ENCODE data around the gene TRIM5.

DNA sequence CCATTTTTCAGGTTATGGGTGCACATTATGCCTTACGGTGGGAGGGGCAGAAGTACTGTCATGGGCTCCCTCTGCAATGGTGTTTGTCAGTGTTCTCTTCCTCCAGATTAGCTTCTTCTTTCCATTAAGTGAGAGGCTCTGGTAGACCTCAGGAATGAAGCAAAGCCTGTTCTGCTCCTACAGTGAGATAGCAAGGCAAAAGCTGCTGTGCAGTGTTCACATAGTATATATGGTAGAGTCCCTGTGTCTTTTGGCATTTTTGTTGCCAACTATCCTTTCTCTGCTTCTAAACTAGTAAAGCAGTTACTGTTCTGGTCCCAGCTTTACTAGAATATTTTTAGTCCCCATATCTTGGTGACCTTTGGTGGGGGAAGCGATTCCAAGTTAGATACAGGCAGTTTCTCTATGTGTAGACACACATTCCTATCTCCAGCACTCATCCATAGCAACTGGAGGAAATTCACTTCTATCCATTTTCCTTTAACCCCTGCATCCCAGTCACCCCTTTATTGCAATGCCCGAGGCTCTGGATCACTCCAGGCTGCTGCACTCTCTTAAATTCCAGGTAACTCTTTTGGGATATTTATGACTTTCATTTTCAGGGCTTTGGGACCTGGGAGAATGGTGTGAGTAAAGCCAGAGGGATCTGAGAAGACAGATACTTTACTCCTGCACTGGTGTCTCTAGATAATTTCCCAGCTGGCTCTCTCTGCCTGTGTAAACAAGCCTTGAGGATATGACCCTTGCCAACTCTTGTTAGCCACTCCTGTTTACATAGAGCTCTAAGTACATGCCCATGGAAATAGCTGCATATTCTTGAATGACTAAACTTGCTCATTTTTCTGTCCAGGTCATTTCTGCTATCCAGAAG, 64.0 kb downstream of the TRIM5 start:
- TF ChIP-seq, protein P1, sequence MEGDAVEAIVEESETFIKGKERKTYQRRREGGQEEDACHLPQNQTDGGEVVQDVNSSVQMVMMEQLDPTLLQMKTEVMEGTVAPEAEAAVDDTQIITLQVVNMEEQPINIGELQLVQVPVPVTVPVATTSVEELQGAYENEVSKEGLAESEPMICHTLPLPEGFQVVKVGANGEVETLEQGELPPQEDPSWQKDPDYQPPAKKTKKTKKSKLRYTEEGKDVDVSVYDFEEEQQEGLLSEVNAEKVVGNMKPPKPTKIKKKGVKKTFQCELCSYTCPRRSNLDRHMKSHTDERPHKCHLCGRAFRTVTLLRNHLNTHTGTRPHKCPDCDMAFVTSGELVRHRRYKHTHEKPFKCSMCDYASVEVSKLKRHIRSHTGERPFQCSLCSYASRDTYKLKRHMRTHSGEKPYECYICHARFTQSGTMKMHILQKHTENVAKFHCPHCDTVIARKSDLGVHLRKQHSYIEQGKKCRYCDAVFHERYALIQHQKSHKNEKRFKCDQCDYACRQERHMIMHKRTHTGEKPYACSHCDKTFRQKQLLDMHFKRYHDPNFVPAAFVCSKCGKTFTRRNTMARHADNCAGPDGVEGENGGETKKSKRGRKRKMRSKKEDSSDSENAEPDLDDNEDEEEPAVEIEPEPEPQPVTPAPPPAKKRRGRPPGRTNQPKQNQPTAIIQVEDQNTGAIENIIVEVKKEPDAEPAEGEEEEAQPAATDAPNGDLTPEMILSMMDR (conservative IDR thresholded peaks at IDR 0.05; ENCODE audit: low read depth, low read length), result no peak
- TF ChIP-seq EZH2 (IDR thresholded peaks at IDR 0.05; ENCODE audit: borderline replicate concordance, low read depth, low read length, poor library complexity, severe bottlenecking), result no peak
